Hepatocyte (in vitro differentiated cells): Measurements from ENCODE around the gene PDZD7.

Source experiments
- CTCF ChIP-seq: fragments of 200-600 bp; sonication (generic); IDR thresholded peaks from 2 replicates; pipeline ENCODE4 v1.5.1; 2016; ENCODE audit warnings: antibody characterized with exemption, mild to moderate bottlenecking; ENCODE audit not compliant: poor library complexity
- EZH2 ChIP-seq: fragments of 200-600 bp; sonication (generic); IDR thresholded peaks from 2 replicates; pipeline ENCODE4 v1.6.1; 2016; ENCODE audit warnings: antibody characterized with exemption, mild to moderate bottlenecking, borderline replicate concordance
- EZH2phosphoT487 ChIP-seq: fragments of 200-600 bp; sonication (generic); IDR thresholded peaks from one replicate; pipeline ENCODE4 v1.6.1; 2018; ENCODE audit warnings: antibody characterized with exemption, mild to moderate bottlenecking, low read depth, moderate library complexity; ENCODE audit not compliant: unreplicated experiment, severe bottlenecking

GRCh38 chr10:101047961-101048892, 17.3 kb upstream of the PDZD7 start:
- TF ChIP-seq CTCF, result peak; percentile 28
- TF ChIP-seq EZH2phosphoT487, result peak; percentile 32
- peak; percentile 86 for TF ChIP-seq EZH2
